ENCODE results near the gene GNPDA2.

The GNPDA2 gene

GRCh38 chr4:44678094-44679041 lies 48.0 kb downstream of the GNPDA2 start, which contains the start of gene GUF1:
Gene GUF1, plus strand, starts transcription at chr4:44678420. Its CDS starts 203 bp downstream, at chr4:44678623.
- DNase-seq, result peak; percentile 84 to 93

GRCh38 chr4:44675366-44675765 lies 51.0 kb downstream of the GNPDA2 start:
- no peak for DNase-seq

- no peak for DNase-seq
These were observed 51.9 kb downstream of the GNPDA2 start for GRCh38 chr4:44674471-44674870.

- no peak for DNase-seq
These were observed 54.7 kb downstream of the GNPDA2 start for GRCh38 chr4:44671636-44672035.

GRCh38 chr4:44670506-44671199 lies 55.7 kb downstream of the GNPDA2 start:
- DNase-seq, result no peak

GRCh38 chr4:44668526-44668925 lies 57.8 kb downstream of the GNPDA2 start:
- no peak for DNase-seq

GRCh38 chr4:44663539-44664263 lies 62.7 kb downstream of the GNPDA2 start:
- no peak for DNase-seq

GRCh38 chr4:44662623-44663005 lies 63.7 kb downstream of the GNPDA2 start:
- no peak for DNase-seq

- DNase-seq, result no peak
These were observed 64.3 kb downstream of the GNPDA2 start for GRCh38 chr4:44661940-44662622.

GRCh38 chr4:44660396-44660795 lies 66.0 kb downstream of the GNPDA2 start:
- DNase-seq, result no peak

- no peak for DNase-seq
These were observed 74.4 kb downstream of the GNPDA2 start for GRCh38 chr4:44652002-44652401.
